ENCODE data around the gene CAPZB.

GRCh38 chr1:19384113-19384512 lies 101.2 kb downstream of the CAPZB start:
- TF ChIP-seq CTCF (IDR thresholded peaks at IDR 0.05; ENCODE audit: insufficient read depth, low read length) = no peak
- TF ChIP-seq REST (IDR thresholded peaks at IDR 0.05; ENCODE audit: insufficient replicate concordance, low read depth) = no peak
